Measurements from ENCODE around the gene SASH1. TPM values are rescaled to one million over a fixed set of nuclear protein-coding genes. Genes with fewer than 3 reads are reported as not detected.

SASH1 gene
- total RNA-seq, 1 donor from 2014 or later, result 15.5 TPM

DNA sequence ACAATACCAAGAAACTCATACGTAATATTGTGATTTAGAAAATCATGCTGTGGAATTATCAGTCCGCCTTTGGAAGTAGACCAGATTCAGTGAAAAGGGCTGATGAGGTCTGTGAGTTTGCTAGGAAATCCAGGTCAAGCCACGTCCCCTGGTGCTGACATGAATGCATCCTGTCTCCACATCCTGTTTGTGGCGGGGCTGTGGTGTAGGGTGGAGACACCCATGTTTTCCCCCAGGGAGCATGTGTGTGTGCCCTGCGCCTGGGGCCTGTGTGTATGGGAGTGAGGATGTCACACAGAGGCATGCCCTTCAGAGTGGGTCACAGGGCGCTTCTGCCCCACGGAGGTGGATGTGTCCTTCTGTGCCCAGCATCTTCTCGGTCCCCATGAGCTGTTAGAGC, 109.1 kb downstream of the SASH1 start:
- Histone ChIP-seq H3K27ac (ENCODE audit: low read depth, low read length) (no peak overlapping the region), H3K4me2 (ENCODE audit: low read length) (no peak overlapping the region), H2AFZ (ENCODE audit: low read depth, low read length) (no peak overlapping the region), H4K20me1 (ENCODE audit: insufficient read depth, low read length) (no peaks in the 10 kb centered on the region), H3K9me3 (ENCODE audit: insufficient read depth, low read depth, low read length) (no peaks in the 10 kb centered on the region), H3K4me1 (ENCODE audit: insufficient read depth, low read length) (peaks cover 15% of the 10 kb centered on the region), H3K9ac (ENCODE audit: low read length) (no peak overlapping the region), H3K27me3 (ENCODE audit: insufficient read depth, low read length) (no peaks in the 10 kb centered on the region), H3K4me3 (ENCODE audit: insufficient read depth, low read depth, low read length) (no peak overlapping the region), H3K36me3 (ENCODE audit: insufficient read depth, low read length) (no peaks in the 10 kb centered on the region), H3K79me2 (ENCODE audit: insufficient read depth, low read length) (no peaks in the 10 kb centered on the region)
- Mint-ChIP-seq H3K4me3 (ENCODE audit: unreplicated experiment) (no peak overlapping the region), H3K36me3 (ENCODE audit: low read depth, unreplicated experiment) (peaks cover 16% of the 10 kb centered on the region), H3K27ac (ENCODE audit: unreplicated experiment) (no peak overlapping the region), H3K27me3 (ENCODE audit: low read depth, unreplicated experiment) (no peaks in the 10 kb centered on the region), H3K4me1 (ENCODE audit: low read depth, unreplicated experiment) (peaks cover 10% of the 10 kb centered on the region), H3K9me3 (ENCODE audit: unreplicated experiment) (peaks cover 2% of the 10 kb centered on the region)
- TF ChIP-seq, protein P1, sequence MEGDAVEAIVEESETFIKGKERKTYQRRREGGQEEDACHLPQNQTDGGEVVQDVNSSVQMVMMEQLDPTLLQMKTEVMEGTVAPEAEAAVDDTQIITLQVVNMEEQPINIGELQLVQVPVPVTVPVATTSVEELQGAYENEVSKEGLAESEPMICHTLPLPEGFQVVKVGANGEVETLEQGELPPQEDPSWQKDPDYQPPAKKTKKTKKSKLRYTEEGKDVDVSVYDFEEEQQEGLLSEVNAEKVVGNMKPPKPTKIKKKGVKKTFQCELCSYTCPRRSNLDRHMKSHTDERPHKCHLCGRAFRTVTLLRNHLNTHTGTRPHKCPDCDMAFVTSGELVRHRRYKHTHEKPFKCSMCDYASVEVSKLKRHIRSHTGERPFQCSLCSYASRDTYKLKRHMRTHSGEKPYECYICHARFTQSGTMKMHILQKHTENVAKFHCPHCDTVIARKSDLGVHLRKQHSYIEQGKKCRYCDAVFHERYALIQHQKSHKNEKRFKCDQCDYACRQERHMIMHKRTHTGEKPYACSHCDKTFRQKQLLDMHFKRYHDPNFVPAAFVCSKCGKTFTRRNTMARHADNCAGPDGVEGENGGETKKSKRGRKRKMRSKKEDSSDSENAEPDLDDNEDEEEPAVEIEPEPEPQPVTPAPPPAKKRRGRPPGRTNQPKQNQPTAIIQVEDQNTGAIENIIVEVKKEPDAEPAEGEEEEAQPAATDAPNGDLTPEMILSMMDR (IDR thresholded peaks at IDR 0.05; ENCODE audit: insufficient read depth, low read depth, low read length), result no peak
- no peak for TF ChIP-seq EZH2 (IDR thresholded peaks at IDR 0.05; ENCODE audit: insufficient read depth, low read length)
- FAIRE-seq, result no peak
- no peak for DNase-seq (ENCODE audit: low read depth)

DNA sequence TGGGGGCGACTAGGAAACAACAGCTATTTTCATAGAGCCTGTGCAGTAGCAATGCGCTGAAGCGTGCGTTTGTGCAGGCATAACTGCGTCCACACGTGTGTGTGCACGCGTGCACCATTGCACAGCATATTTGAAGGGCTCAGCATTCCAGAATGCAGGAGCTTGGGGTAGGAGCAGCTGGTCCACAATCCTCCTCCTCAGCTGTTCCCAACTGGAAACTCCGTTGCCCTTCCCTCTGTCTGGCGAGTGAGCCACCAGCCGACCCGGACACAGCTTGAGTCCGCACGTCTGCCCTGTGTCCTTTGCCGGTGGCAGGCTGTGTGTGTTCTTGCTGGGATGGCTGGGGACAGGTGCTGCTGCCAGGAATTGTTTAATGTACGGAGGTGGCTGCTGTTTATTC, 110.2 kb downstream of the SASH1 start:
- H3K4me1 Mint-ChIP-seq (ENCODE audit: low read depth, unreplicated experiment), result peaks cover 10% of the 10 kb centered on the region
- peaks cover 19% of the 10 kb centered on the region for H3K36me3 Mint-ChIP-seq (ENCODE audit: low read depth, unreplicated experiment)
- FAIRE-seq (no peak), DNase-seq (ENCODE audit: low read depth) (no peak)
- peaks cover 15% of the 10 kb centered on the region for H3K4me1 ChIP-seq (ENCODE audit: insufficient read depth, low read length)
- no peaks in the 10 kb centered on the region for H3K36me3 ChIP-seq (ENCODE audit: insufficient read depth, low read length)
- no peak overlapping the region for H2AFZ ChIP-seq (ENCODE audit: low read depth, low read length)
- H3K79me2 ChIP-seq (ENCODE audit: insufficient read depth, low read length), result no peaks in the 10 kb centered on the region
- no peaks in the 10 kb centered on the region for H4K20me1 ChIP-seq (ENCODE audit: insufficient read depth, low read length)
- H3K27me3 Mint-ChIP-seq (ENCODE audit: low read depth, unreplicated experiment), result no peaks in the 10 kb centered on the region
- no peak overlapping the region for H3K4me3 Mint-ChIP-seq (ENCODE audit: unreplicated experiment)
- H3K9me3 Mint-ChIP-seq (ENCODE audit: unreplicated experiment), result peaks cover 5% of the 10 kb centered on the region
- H3K9me3 ChIP-seq (ENCODE audit: insufficient read depth, low read depth, low read length), result no peaks in the 10 kb centered on the region
- H3K4me3 ChIP-seq (ENCODE audit: insufficient read depth, low read depth, low read length), result no peak overlapping the region
- H3K9ac ChIP-seq (ENCODE audit: low read length), result no peak overlapping the region
- no peak overlapping the region for H3K27ac Mint-ChIP-seq (ENCODE audit: unreplicated experiment)
- no peak for TF ChIP-seq EZH2 (IDR thresholded peaks at IDR 0.05; ENCODE audit: insufficient read depth, low read length)
- TF ChIP-seq, protein P1 (IDR thresholded peaks at IDR 0.05; ENCODE audit: insufficient read depth, low read depth, low read length), result no peak
- H3K4me2 ChIP-seq (ENCODE audit: low read length), result no peak overlapping the region
- H3K27ac ChIP-seq (ENCODE audit: low read depth, low read length), result no peak overlapping the region
- H3K27me3 ChIP-seq (ENCODE audit: insufficient read depth, low read length), result no peaks in the 10 kb centered on the region

DNA sequence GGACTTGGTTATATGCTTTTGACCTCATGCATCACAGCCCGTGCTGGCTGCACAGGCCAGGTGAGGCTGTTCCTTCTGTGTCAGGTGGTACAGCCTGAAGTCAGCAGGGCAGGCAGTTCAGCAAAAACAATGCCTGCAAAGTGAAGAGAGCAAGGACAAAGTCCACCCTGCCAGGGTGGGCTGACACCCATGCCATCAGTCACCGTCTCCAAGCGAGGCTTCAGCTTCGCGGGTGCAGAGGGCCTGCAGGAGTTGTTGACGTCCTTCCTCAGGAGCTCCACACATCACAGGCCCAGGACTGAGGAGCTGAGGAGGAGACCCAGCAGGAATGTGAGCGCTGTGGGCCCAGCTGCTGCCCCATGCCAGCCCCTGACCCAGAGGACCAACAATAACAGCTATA, 111.3 kb downstream of the SASH1 start:
- H3K4me3 Mint-ChIP-seq (ENCODE audit: unreplicated experiment), result no peak overlapping the region
- H3K36me3 ChIP-seq (ENCODE audit: insufficient read depth, low read length), result no peaks in the 10 kb centered on the region
- no peaks in the 10 kb centered on the region for H3K9me3 ChIP-seq (ENCODE audit: insufficient read depth, low read depth, low read length)
- H3K27me3 ChIP-seq (ENCODE audit: insufficient read depth, low read length), result no peaks in the 10 kb centered on the region
- no peak overlapping the region for H2AFZ ChIP-seq (ENCODE audit: low read depth, low read length)
- no peak overlapping the region for H3K4me3 ChIP-seq (ENCODE audit: insufficient read depth, low read depth, low read length)
- FAIRE-seq (no peak), DNase-seq (ENCODE audit: low read depth) (no peak)
- peaks cover 16% of the 10 kb centered on the region for H3K36me3 Mint-ChIP-seq (ENCODE audit: low read depth, unreplicated experiment)
- no peak for TF ChIP-seq EZH2 (IDR thresholded peaks at IDR 0.05; ENCODE audit: insufficient read depth, low read length)
- TF ChIP-seq, protein P1 (IDR thresholded peaks at IDR 0.05; ENCODE audit: insufficient read depth, low read depth, low read length), result no peak
- peaks cover 6% of the 10 kb centered on the region for H3K4me1 Mint-ChIP-seq (ENCODE audit: low read depth, unreplicated experiment)
- no peaks in the 10 kb centered on the region for H4K20me1 ChIP-seq (ENCODE audit: insufficient read depth, low read length)
- no peak overlapping the region for H3K4me2 ChIP-seq (ENCODE audit: low read length)
- H3K79me2 ChIP-seq (ENCODE audit: insufficient read depth, low read length), result no peaks in the 10 kb centered on the region
- no peak overlapping the region for H3K9ac ChIP-seq (ENCODE audit: low read length)
- no peak overlapping the region for H3K27ac ChIP-seq (ENCODE audit: low read depth, low read length)
- no peak overlapping the region for H3K27ac Mint-ChIP-seq (ENCODE audit: unreplicated experiment)
- peaks cover 9% of the 10 kb centered on the region for H3K9me3 Mint-ChIP-seq (ENCODE audit: unreplicated experiment)
- H3K4me1 ChIP-seq (ENCODE audit: insufficient read depth, low read length), result peaks cover 15% of the 10 kb centered on the region
- H3K27me3 Mint-ChIP-seq (ENCODE audit: low read depth, unreplicated experiment), result no peaks in the 10 kb centered on the region

All from astrocyte (in vitro differentiated cells and primary cell).